Astrocyte of the cerebellum (primary cell): ENCODE results near the gene RBFOX1.

Source experiments
- DNase-seq: peaks from one replicate; pipeline ENCODE4 v3.0.0-alpha.2; 2011; ENCODE audit warnings: low read depth
- H3K4me3 ChIP-seq: 2 replicates; pipeline ENCODE4 v1.5.1; 2011; ENCODE audit warnings: mild to moderate bottlenecking, low read depth, low read length, moderate library complexity
- CTCF ChIP-seq: IDR thresholded peaks from 2 replicates; pipeline ENCODE4 v1.5.1; 2012; ENCODE audit warnings: low read length, low read depth, moderate library complexity, mild to moderate bottlenecking; ENCODE audit errors: missing control alignments
- in situ Hi-C: cut with HindIII; loops from 2 replicates; pipeline ENCODE4 v1.10.0; 2017; ENCODE audit warnings: low sequenced_read_pairs

RBFOX1 gene

GRCh38 chr16:7713244-7713643, 380.6 kb downstream of the RBFOX1 start:
- no peak overlapping the region for H3K4me3 ChIP-seq
- in situ Hi-C loops, result no loop called here
- DNase-seq, result no peak
- no peak for TF ChIP-seq CTCF

GRCh38 chr16:7714775-7715174, 382.1 kb downstream of the RBFOX1 start:
- no peak for DNase-seq
- no peak overlapping the region for H3K4me3 ChIP-seq
- no peak for TF ChIP-seq CTCF
- in situ Hi-C loops, result no loop called here

GRCh38 chr16:7716660-7717550, 384.3 kb downstream of the RBFOX1 start:
- in situ Hi-C loops, result no loop called here
- H3K4me3 ChIP-seq, result no peak overlapping the region
- DNase-seq, result no peak
- no peak for TF ChIP-seq CTCF

GRCh38 chr16:7722761-7723160, 390.1 kb downstream of the RBFOX1 start:
- no peak for DNase-seq
- no peak for TF ChIP-seq CTCF
- no peak overlapping the region for H3K4me3 ChIP-seq
- in situ Hi-C loops, result no loop called here

- no peak for TF ChIP-seq CTCF
- no peak overlapping the region for H3K4me3 ChIP-seq
- no peak for DNase-seq
- in situ Hi-C loops, result no loop called here
Measured at GRCh38 chr16:7731141-7731540, 398.5 kb downstream of the RBFOX1 start.

- in situ Hi-C loops, result no loop called here
- TF ChIP-seq CTCF, result no peak
- no peak overlapping the region for H3K4me3 ChIP-seq
- DNase-seq, result no peak
Measured at GRCh38 chr16:7736138-7736665, 403.6 kb downstream of the RBFOX1 start.
